ENCODE measurements around the gene MRFAP1L1.
"Not testable (repeated sequence)": the region's sequence is repeated elsewhere in the genome, so short reads cannot be mapped to it uniquely, and the experiment has no call there.

Gene MRFAP1L1

GRCh38 chr4:6740347-6740746 is 30.7 kb upstream of the MRFAP1L1 start:
- no peak overlapping the region for H3K4me3 ChIP-seq
- H3K27ac ChIP-seq = no peak overlapping the region

DNA sequence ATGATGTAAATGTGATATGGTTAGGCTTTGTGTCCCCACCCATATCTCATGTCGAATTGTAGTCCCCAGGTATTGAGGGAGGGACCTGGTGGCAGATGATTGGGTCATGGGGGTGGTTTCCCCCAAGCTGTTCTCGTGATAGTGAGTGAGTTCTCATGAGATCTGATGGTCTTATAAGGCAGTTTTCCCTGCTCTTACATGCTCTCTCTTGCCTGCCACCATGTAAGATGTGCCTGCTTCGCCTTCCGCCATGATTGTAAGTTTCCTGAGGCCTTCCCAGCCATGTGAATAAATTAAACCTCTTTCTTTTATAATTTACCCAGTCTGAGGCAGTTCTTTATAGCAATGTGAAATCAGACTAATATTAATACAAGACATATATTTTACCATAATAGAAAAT is 30.3 kb upstream of the MRFAP1L1 start:
- no peak overlapping the region for H3K27ac ChIP-seq
- no peak overlapping the region for H3K4me3 ChIP-seq

GRCh38 chr4:6734165-6734786 is 24.6 kb upstream of the MRFAP1L1 start:
- Histone ChIP-seq H3K4me3 (no peak overlapping the region), H3K27ac (no peak overlapping the region)

- no peak overlapping the region for H3K4me3 ChIP-seq
- H3K27ac ChIP-seq = no peak overlapping the region
These were observed 23.9 kb upstream of the MRFAP1L1 start for GRCh38 chr4:6733358-6734164.

GRCh38 chr4:6732441-6733357 is 23.0 kb upstream of the MRFAP1L1 start:
- peak overlapping the region in 2 of 21 experiments; percentile 1 to 25 for H3K27ac ChIP-seq

DNA sequence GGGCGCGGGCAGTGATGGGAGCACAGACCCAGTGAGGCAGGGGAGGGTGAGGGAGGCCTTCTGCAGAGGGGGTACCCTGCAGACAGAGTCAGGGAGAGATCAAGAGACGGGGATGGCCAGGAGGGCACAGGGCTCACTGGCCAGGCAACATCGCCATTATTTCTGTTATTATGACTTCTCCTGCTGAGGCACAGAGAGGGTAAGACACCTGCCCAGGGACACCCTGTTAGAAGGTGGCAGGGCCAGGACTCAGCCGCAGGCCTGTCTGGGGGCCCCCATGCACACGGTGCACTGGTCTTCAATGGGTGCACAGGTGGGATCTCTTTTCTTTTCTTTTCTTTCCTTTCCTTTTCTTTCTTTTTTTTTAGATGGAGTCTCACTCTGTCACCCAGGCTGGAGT is 22.1 kb upstream of the MRFAP1L1 start:
- H3K27ac ChIP-seq = peak overlapping the region in 1 of 21 experiments; percentile 60
- no peak overlapping the region for H3K4me3 ChIP-seq

More at GRCh38 chr4:6732441-6733357, 23.0 kb upstream of the MRFAP1L1 start:
- no peak overlapping the region for H3K4me3 ChIP-seq

- Histone ChIP-seq H3K27ac (peak overlapping the region in 3 of 21 experiments; percentile 52 to 60 (median 57)), H3K4me3 (no peak overlapping the region)
These were observed 21.6 kb upstream of the MRFAP1L1 start for GRCh38 chr4:6731318-6731675.

GRCh38 chr4:6730603-6731317 is 21.1 kb upstream of the MRFAP1L1 start:
- Histone ChIP-seq H3K27ac (peak overlapping the region in 5 of 21 experiments; percentile 12 to 60 (median 52)), H3K4me3 (no peak overlapping the region)

GRCh38 chr4:6728320-6729029 is 18.8 kb upstream of the MRFAP1L1 start:
- H3K27ac ChIP-seq = no peak overlapping the region
- no peak overlapping the region for H3K4me3 ChIP-seq

- no peak overlapping the region for H3K27ac ChIP-seq
These were observed 18.2 kb upstream of the MRFAP1L1 start for GRCh38 chr4:6727943-6728250.

GRCh38 chr4:6727081-6727942 is 17.6 kb upstream of the MRFAP1L1 start:
- Histone ChIP-seq H3K4me3 (peak overlapping the region in 1 of 7 experiments; percentile 12), H3K27ac (peak overlapping the region in 2 of 21 experiments; percentile 19 to 66)

More at GRCh38 chr4:6727943-6728250, 18.2 kb upstream of the MRFAP1L1 start:
- no peak overlapping the region for H3K4me3 ChIP-seq

- not testable (repeated sequence) for H3K4me3 ChIP-seq, H3K27ac ChIP-seq
These were observed 15.8 kb upstream of the MRFAP1L1 start for GRCh38 chr4:6725427-6725961.

- no peak overlapping the region for H3K27ac ChIP-seq
- no peak overlapping the region for H3K4me3 ChIP-seq
These were observed 14.9 kb upstream of the MRFAP1L1 start for GRCh38 chr4:6724421-6725111.

DNA sequence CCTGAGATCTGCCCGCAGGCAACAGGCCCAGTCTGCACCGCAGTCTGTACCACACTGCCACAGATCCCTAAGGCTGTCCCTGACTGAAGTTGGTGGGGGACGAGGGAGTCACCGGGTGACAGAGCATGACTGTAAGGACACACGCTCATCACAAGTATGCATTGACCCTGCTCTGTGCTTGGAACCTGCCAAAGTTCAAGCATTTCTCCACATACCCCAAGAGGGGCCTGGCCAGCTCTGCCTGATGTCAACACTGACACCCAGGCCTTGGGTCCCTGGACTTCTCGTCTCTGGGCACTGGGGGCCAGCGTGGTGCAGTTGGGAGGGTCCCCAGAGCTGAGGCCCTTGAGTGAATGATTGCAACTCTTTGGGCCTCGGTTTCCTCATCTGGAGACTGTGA is 14.2 kb upstream of the MRFAP1L1 start:
- Histone ChIP-seq H3K27ac (no peak overlapping the region), H3K4me3 (no peak overlapping the region)

- no peak overlapping the region for H3K4me3 ChIP-seq
- H3K27ac ChIP-seq = no peak overlapping the region
These were observed 13.2 kb upstream of the MRFAP1L1 start for GRCh38 chr4:6722891-6723290.

GRCh38 chr4:6721121-6721520 is 11.5 kb upstream of the MRFAP1L1 start:
- no peak overlapping the region for H3K27ac ChIP-seq
- H3K4me3 ChIP-seq = no peak overlapping the region

DNA sequence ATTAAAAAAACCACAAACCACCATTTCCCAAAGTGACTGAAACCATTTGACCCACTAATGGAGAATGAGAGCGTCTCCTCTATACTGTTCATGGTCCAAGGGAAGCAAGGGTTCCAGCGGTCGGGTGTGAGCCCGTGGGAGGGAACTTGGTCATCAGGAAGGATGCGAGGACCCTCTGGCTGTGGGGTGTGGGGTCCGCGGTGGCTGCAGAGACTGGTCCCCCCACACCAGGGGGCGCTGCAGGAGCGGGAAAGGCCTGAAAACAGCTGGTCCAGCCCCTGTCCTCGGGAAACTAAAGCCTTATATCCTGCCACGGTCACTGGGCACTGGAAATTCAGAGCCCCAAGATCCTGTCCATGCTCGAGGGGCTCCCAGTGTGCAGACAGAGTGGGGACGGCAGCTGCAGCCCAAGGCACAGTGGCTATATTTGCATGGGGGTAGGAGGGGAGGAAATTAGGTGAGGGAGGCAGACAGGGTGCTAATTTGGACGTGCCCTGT is 10.6 kb upstream of the MRFAP1L1 start:
- no peak overlapping the region for H3K27ac ChIP-seq
- H3K4me3 ChIP-seq = no peak overlapping the region
